Right atrium auricular region (tissue), 2 donors: ENCODE data around the gene TROAP. TPM values are rescaled to one million over a fixed set of nuclear protein-coding genes. Genes with fewer than 3 reads are reported as not detected.

Experiments used
- DNase-seq: peaks from one replicate; pipeline ENCODE4 v3.0.0-alpha.2; 2019; ENCODE audit warnings: low spot score
- H3K27ac ChIP-seq, 2 donors: fragments of 200-600 bp; sonication (generic); 1 replicate in 1 of 2; 2 replicates in 1 of 2; pipeline ENCODE4 v1.5.1; 2016 to 2019
- H3K27me3 ChIP-seq, 2 donors: fragments of 200-600 bp; sonication (generic); one replicate each; pipeline versions ENCODE4 v1.5.1 to v1.6.0; 2017 to 2019
- H3K36me3 ChIP-seq: fragments of 200-600 bp; sonication (generic); one replicate; pipeline ENCODE4 v1.5.1; 2016
- H3K4me1 ChIP-seq, 2 donors: fragments of 200-600 bp; sonication (generic); one replicate each; pipeline versions ENCODE4 v1.5.1 to v1.6.0; 2017 to 2019
- H3K4me3 ChIP-seq, 2 donors: fragments of 200-600 bp; sonication (generic); 1 replicate in 1 of 2; 2 replicates in 1 of 2; pipeline ENCODE4 v1.5.1; 2017 to 2019; ENCODE audit warnings: mild to moderate bottlenecking in 1 of 2, moderate library complexity in 1 of 2
- H3K9me3 ChIP-seq, 2 donors: fragments of 200-600 bp; sonication (generic); one replicate each; pipeline ENCODE4 v1.5.1; 2019
- total RNA-seq, 2 donors: library from RNA; depleted of rRNA; stranded (reverse); fragments of >200 nt; gene quantifications; one replicate each; pipeline ENCODE4 v1.1.0, GENCODE V29; 2016
- TF ChIP-seq, protein P1 (sequence below), 2 donors: fragments of 200-600 bp; sonication (generic); IDR thresholded peaks; one replicate each; pipeline ENCODE4 v1.5.1; 2019; ENCODE audit warnings: antibody characterized with exemption in 2 of 2

The TROAP gene
- total RNA-seq, 2 donors from 2014 or later, result 0.48 TPM; not detected in 1

DNA sequence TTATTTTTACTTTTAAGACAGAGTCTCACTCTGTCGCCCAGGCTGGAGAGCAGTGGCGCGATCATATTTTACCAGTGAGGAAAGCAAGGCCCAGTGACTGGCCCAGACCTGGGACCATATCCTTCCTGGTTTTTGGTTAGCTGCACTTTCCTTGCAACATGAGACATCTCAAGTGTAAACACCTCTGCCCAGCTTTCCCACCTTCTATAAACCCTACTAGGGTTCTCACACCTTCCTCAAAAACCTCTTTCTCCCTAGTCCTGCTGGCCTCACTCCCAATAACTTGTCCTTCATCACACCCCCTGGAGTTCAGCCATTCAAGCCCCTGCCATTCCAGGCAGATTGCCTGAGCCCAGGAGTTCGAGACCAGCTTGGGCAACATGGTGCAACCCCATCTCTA, 38.4 kb upstream of the TROAP start:
- no peaks in the 10 kb centered on the region for H3K4me1 ChIP-seq
- DNase-seq, result no peak
- H3K36me3 ChIP-seq, result no peaks in the 10 kb centered on the region
- H3K27ac ChIP-seq, result no peak overlapping the region
- no peaks in the 10 kb centered on the region for H3K9me3 ChIP-seq
- TF ChIP-seq, protein P1, sequence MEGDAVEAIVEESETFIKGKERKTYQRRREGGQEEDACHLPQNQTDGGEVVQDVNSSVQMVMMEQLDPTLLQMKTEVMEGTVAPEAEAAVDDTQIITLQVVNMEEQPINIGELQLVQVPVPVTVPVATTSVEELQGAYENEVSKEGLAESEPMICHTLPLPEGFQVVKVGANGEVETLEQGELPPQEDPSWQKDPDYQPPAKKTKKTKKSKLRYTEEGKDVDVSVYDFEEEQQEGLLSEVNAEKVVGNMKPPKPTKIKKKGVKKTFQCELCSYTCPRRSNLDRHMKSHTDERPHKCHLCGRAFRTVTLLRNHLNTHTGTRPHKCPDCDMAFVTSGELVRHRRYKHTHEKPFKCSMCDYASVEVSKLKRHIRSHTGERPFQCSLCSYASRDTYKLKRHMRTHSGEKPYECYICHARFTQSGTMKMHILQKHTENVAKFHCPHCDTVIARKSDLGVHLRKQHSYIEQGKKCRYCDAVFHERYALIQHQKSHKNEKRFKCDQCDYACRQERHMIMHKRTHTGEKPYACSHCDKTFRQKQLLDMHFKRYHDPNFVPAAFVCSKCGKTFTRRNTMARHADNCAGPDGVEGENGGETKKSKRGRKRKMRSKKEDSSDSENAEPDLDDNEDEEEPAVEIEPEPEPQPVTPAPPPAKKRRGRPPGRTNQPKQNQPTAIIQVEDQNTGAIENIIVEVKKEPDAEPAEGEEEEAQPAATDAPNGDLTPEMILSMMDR (IDR thresholded peaks at IDR 0.05), result no peak
- no peak overlapping the region for H3K4me3 ChIP-seq
- no peaks in the 10 kb centered on the region for H3K27me3 ChIP-seq

DNA sequence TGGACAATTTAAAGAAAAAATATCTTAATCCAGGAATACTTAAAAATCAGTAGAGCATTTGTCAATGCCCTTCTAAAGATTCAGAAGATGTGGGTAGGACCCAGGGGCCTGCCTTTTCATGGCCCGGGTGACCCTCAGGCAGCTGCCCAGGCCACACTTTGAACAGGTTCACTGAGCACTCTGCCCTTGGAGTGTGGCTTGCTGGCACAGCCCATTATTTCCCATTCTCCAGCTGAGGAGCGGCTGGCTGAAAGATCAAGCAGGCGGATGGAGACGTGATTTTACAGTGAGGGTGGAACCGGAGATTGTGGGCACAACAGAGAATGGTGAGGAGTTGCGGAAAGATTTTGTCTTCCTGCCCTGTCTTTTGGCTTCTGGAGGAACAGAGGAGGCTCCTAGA, 35.2 kb upstream of the TROAP start:
- Histone ChIP-seq H3K27me3 (no peaks in the 10 kb centered on the region), H3K27ac (no peak overlapping the region), H3K9me3 (no peaks in the 10 kb centered on the region), H3K36me3 (no peaks in the 10 kb centered on the region), H3K4me1 (peaks cover 0 to 5% of the 10 kb centered on the region in 2 donors), H3K4me3 (no peak overlapping the region)
- TF ChIP-seq, protein P1 (IDR thresholded peaks at IDR 0.05), result no peak
- no peak for DNase-seq

DNA sequence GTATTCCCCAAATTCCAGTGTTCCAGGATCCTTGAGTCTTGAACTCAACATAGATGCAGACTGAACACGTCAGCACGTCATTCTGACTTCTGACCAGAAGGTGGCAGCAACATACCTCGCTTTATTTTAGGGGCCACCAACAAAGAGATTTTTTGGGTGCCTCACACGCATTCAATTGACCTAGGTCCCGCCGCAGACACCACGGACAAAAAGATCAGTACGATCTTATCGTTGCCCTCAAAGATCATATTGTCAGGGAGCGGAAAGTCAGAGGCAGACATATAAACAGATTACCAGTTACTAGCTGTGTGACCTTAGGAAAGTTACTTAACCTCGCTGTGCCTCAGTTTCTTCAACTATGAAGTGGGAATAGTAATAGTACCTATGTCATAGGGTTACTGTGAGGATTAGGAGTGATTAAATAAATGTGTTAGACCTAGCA, 34.6 kb upstream of the TROAP start:
- no peaks in the 10 kb centered on the region for H3K27me3 ChIP-seq
- peaks cover 0 to 11% of the 10 kb centered on the region in 2 donors for H3K4me1 ChIP-seq
- no peaks in the 10 kb centered on the region for H3K9me3 ChIP-seq
- H3K4me3 ChIP-seq, result no peak overlapping the region
- TF ChIP-seq, protein P1 (IDR thresholded peaks at IDR 0.05), result peak; percentile 80 to 85
- no peaks in the 10 kb centered on the region for H3K36me3 ChIP-seq
- H3K27ac ChIP-seq, result no peak overlapping the region
- peak; percentile 67 for DNase-seq

DNA sequence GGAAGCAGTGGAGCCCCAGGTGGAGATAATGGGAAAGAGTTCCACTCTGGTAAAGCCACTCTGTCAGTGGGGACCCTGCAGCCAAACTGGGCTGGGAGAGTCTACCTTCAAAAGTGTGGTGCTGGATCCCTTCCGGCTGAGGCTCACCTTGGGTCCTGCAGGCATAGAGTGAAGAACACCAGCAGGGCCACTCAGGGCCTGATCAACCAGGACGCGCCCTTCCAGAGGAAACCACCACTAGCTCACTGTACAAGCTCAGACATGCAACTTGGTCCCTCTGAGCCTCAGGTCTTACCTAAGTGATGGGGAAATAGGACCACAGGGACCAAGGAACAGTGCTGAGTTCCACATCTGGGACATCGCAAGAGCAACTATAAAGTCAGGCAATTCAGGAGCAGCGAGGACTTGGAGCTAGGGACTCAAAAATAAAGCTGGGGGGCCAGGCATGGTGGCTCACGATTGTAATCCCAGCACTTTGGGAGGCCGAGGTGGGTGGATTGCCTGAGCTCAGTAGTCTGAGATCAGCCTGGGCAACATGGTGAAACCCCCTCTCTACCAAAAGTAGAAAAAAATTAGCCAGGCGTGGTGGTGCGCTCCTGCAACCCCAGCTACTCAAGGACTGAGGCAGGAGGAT, 34.0 kb upstream of the TROAP start:
- Histone ChIP-seq H3K9me3 (no peaks in the 10 kb centered on the region), H3K4me1 (peaks cover 0 to 15% of the 10 kb centered on the region in 2 donors), H3K4me3 (no peak overlapping the region), H3K27me3 (no peaks in the 10 kb centered on the region), H3K36me3 (no peaks in the 10 kb centered on the region), H3K27ac (no peak overlapping the region)
- TF ChIP-seq, protein P1 (IDR thresholded peaks at IDR 0.05), result no peak
- no peak for DNase-seq

DNA sequence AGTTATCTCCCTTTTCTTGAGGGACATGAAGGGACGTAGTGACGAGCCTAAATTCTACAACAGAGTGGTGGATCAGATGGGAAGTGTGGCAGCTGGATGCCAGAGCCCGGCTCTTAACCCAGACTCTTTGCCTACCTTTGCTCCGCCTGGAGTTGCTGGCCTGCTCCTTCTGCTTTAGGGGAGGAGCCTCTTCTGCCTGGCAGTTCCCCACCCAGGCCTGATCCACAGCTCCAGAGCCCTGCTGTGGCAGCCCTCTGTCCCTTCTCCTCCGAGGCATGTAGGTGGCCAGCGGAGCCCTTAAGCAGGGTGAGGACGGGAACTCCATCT, 30.4 kb upstream of the TROAP start:
- TF ChIP-seq, protein P1 (IDR thresholded peaks at IDR 0.05), result no peak
- Histone ChIP-seq H3K27ac (no peak overlapping the region), H3K27me3 (peaks cover 20 to 24% of the 10 kb centered on the region in 2 donors), H3K36me3 (no peaks in the 10 kb centered on the region), H3K4me3 (peak overlapping the region in 1 of 2 donors; percentile 25), H3K9me3 (no peaks in the 10 kb centered on the region), H3K4me1 (peaks cover 0 to 36% of the 10 kb centered on the region in 2 donors)
- DNase-seq, result no peak
